ENCODE data around the gene MPHOSPH10. TPM values are rescaled to one million over a fixed set of nuclear protein-coding genes. Genes with fewer than 3 reads are reported as not detected.

The MPHOSPH10 gene
- total RNA-seq, 1 experiment from 2014 or later, result 26.9 TPM

- Histone ChIP-seq H3K9me3 (ENCODE audit: insufficient read depth, low read depth) (no peaks in the 10 kb centered on the region), H3K27ac (no peak overlapping the region), H4K20me1 (ENCODE audit: insufficient read depth) (no peaks in the 10 kb centered on the region), H2AFZ (no peak overlapping the region), H3K4me2 (no peak overlapping the region), H3F3A (ENCODE audit: insufficient read depth, low read depth) (no peaks in the 10 kb centered on the region), H3K79me2 (ENCODE audit: low read depth) (no peaks in the 10 kb centered on the region), H3K27me3 (ENCODE audit: insufficient read depth, low read depth) (no peaks in the 10 kb centered on the region), H3K4me1 (replicated peaks; ENCODE audit: insufficient read depth) (no peaks in the 10 kb centered on the region), H3K9me2 (ENCODE audit: insufficient read depth) (no peaks in the 10 kb centered on the region), H3K4me3 (no peak overlapping the region), H3K36me3 (ENCODE audit: low read depth) (no peaks in the 10 kb centered on the region; the same call in 1 of the 2 replicates)
- BruUV-seq (replicated peaks), result no TSS peak
- TF ChIP-seq CTCF (conservative IDR thresholded peaks at IDR 0.05) (no peak), EZH2 (IDR thresholded peaks at IDR 0.05; ENCODE audit: low read depth) (no peak)
- DNase-seq, result no peak
- ChIA-PET CTCF (no interaction called here), POLR2A (ENCODE audit: unreplicated experiment) (interaction anchor here (0.6 kb wide), 1 partner anchor 18 kb away, joined by 9 read pairs; no protein-coding TSS in a partner anchor)
- intact Hi-C loops (cut with micrococcal nuclease; ENCODE audit: unreplicated experiment), result no loop called here
Observed at GRCh38 chr2:71117063-71117462, 13.4 kb upstream of the MPHOSPH10 start.

GRCh38 chr2:71120195-71120594, 10.2 kb upstream of the MPHOSPH10 start:
- H3K4me1 ChIP-seq (replicated peaks; ENCODE audit: insufficient read depth), result 0 out of 2 replicates have a peak, but pooled peaks cover 4% of the 10 kb centered on the region
- TF ChIP-seq CTCF (conservative IDR thresholded peaks at IDR 0.05) (no peak), EZH2 (IDR thresholded peaks at IDR 0.05; ENCODE audit: low read depth) (no peak)
- no TSS peak for BruUV-seq (replicated peaks)
- no peaks in the 10 kb centered on the region for H4K20me1 ChIP-seq (ENCODE audit: insufficient read depth)
- H3K79me2 ChIP-seq (ENCODE audit: low read depth), result no peaks in the 10 kb centered on the region
- H3F3A ChIP-seq (ENCODE audit: insufficient read depth, low read depth), result no peaks in the 10 kb centered on the region
- H3K9me2 ChIP-seq (ENCODE audit: insufficient read depth), result no peaks in the 10 kb centered on the region
- no peak for DNase-seq
- H3K4me2 ChIP-seq, result no peak overlapping the region
- POLR2A ChIA-PET (ENCODE audit: unreplicated experiment), result no interaction called here
- CTCF ChIA-PET, result no interaction called here
- intact Hi-C loops (cut with micrococcal nuclease; ENCODE audit: unreplicated experiment), result no loop called here
- no peak overlapping the region for H2AFZ ChIP-seq
- H3K27ac ChIP-seq, result no peak overlapping the region
- no peak overlapping the region for H3K4me3 ChIP-seq
- no peaks in the 10 kb centered on the region; the same call in 1 of the 2 replicates for H3K36me3 ChIP-seq (ENCODE audit: low read depth)
- H3K9me3 ChIP-seq (ENCODE audit: insufficient read depth, low read depth), result no peaks in the 10 kb centered on the region
- no peaks in the 10 kb centered on the region for H3K27me3 ChIP-seq (ENCODE audit: insufficient read depth, low read depth)

- H3K9me3 ChIP-seq (ENCODE audit: insufficient read depth, low read depth), result no peaks in the 10 kb centered on the region
- no peaks in the 10 kb centered on the region; the same call in 1 of the 2 replicates for H3K36me3 ChIP-seq (ENCODE audit: low read depth)
- no TSS peak for BruUV-seq (replicated peaks)
- no peaks in the 10 kb centered on the region for H3K9me2 ChIP-seq (ENCODE audit: insufficient read depth)
- 0 out of 2 replicates have a peak, but pooled peaks cover 4% of the 10 kb centered on the region for H3K4me1 ChIP-seq (replicated peaks; ENCODE audit: insufficient read depth)
- H4K20me1 ChIP-seq (ENCODE audit: insufficient read depth), result no peaks in the 10 kb centered on the region
- no peak for DNase-seq
- no peak overlapping the region for H3K4me2 ChIP-seq
- peaks cover 4% of the 10 kb centered on the region; the same call in 1 of the 2 replicates for H3K79me2 ChIP-seq (ENCODE audit: low read depth)
- intact Hi-C loops (cut with micrococcal nuclease; ENCODE audit: unreplicated experiment), result no loop called here
- no peaks in the 10 kb centered on the region for H3F3A ChIP-seq (ENCODE audit: insufficient read depth, low read depth)
- ChIA-PET CTCF (interaction anchor here (0.9 kb wide), 1 partner anchor 21 kb away, joined by 3 read pairs; no protein-coding TSS in a partner anchor), POLR2A (ENCODE audit: unreplicated experiment) (no interaction called here)
- TF ChIP-seq EZH2 (IDR thresholded peaks at IDR 0.05; ENCODE audit: low read depth), result no peak
- no peak for TF ChIP-seq CTCF (conservative IDR thresholded peaks at IDR 0.05)
- no peak overlapping the region for H3K4me3 ChIP-seq
- no peak overlapping the region for H2AFZ ChIP-seq
- H3K27ac ChIP-seq, result no peak overlapping the region
- no peaks in the 10 kb centered on the region for H3K27me3 ChIP-seq (ENCODE audit: insufficient read depth, low read depth)
Observed at GRCh38 chr2:71121479-71121878, 9.0 kb upstream of the MPHOSPH10 start.

All from PC-9 (cell line).